ENCODE measurements around the gene EXOSC9. TPM values are rescaled to one million over a fixed set of nuclear protein-coding genes. Genes with fewer than 3 reads are reported as not detected.

EXOSC9 gene
- total RNA-seq, 1 experiment from 2014 or later: 50.0 TPM

- ChIA-PET POLR2A (no interaction called here), CTCF (no interaction called here)
- ATAC-seq (no peak), DNase-seq (ENCODE audit: low spot score) (no peak)
- no peaks in the 10 kb centered on the region for H3K27me3 Mint-ChIP-seq (ENCODE audit: low read depth)
- no peak for TF ChIP-seq JUN (CRISPR knock-in tag; IDR thresholded peaks at IDR 0.05)
- TF ChIP-seq KAT7 (CRISPR knock-in tag; IDR thresholded peaks at IDR 0.05; ENCODE audit: borderline replicate concordance): no peak
- TF ChIP-seq GRHL2 (CRISPR knock-in tag; IDR thresholded peaks at IDR 0.05; ENCODE audit: insufficient replicate concordance, severe bottlenecking): no peak
- no peak for TF ChIP-seq TEAD4 (CRISPR knock-in tag; IDR thresholded peaks at IDR 0.05)
- TF ChIP-seq ZMAT4 (CRISPR knock-in tag; IDR thresholded peaks at IDR 0.05): no peak
- TF ChIP-seq SMAD4 (CRISPR knock-in tag; IDR thresholded peaks at IDR 0.05): no peak
- TF ChIP-seq HMGXB4 (CRISPR knock-in tag; IDR thresholded peaks at IDR 0.05): no peak
- TF ChIP-seq ZNF423 (CRISPR knock-in tag; IDR thresholded peaks at IDR 0.05): no peak
- no peak for TF ChIP-seq ZNF138 (CRISPR knock-in tag; conservative IDR thresholded peaks at IDR 0.05)
- TF ChIP-seq OVOL2 (CRISPR knock-in tag; IDR thresholded peaks at IDR 0.05; ENCODE audit: borderline replicate concordance): no peak
- TF ChIP-seq ATF2 (CRISPR knock-in tag; IDR thresholded peaks at IDR 0.05; ENCODE audit: borderline replicate concordance, low read depth): no peak
- H3K9me3 Mint-ChIP-seq: no peaks in the 10 kb centered on the region
- H3K4me1 Mint-ChIP-seq: no peaks in the 10 kb centered on the region
- no peak overlapping the region for H3K27ac Mint-ChIP-seq
- H3K36me3 Mint-ChIP-seq: peaks cover 66% of the 10 kb centered on the region
- H3K4me3 Mint-ChIP-seq: no peak overlapping the region
Measured at GRCh38 chr4:121814756-121815155, 13.6 kb downstream of the EXOSC9 start.

- DNase-seq (ENCODE audit: low spot score) (no peak), ATAC-seq (no peak)
- CTCF ChIA-PET: no interaction called here
- H3K27ac Mint-ChIP-seq: no peak overlapping the region
- POLR2A ChIA-PET: no interaction called here
- no peak overlapping the region for H3K4me3 Mint-ChIP-seq
- TF ChIP-seq JUN (CRISPR knock-in tag; IDR thresholded peaks at IDR 0.05) (no peak), ZNF396 (CRISPR knock-in tag; IDR thresholded peaks at IDR 0.05; ENCODE audit: borderline replicate concordance) (no peak), FOXP1 (CRISPR knock-in tag; IDR thresholded peaks at IDR 0.05; ENCODE audit: borderline replicate concordance) (no peak), NR3C1 (CRISPR knock-in tag; conservative IDR thresholded peaks at IDR 0.05; ENCODE audit: low read depth) (no peak), ERG (CRISPR knock-in tag; IDR thresholded peaks at IDR 0.05) (no peak)
- H3K27me3 Mint-ChIP-seq (ENCODE audit: low read depth): no peaks in the 10 kb centered on the region
- 0 out of 2 replicates have a peak, but pooled peaks cover 2% of the 10 kb centered on the region for H3K4me1 Mint-ChIP-seq
- peaks cover 67% of the 10 kb centered on the region for H3K36me3 Mint-ChIP-seq
- no peaks in the 10 kb centered on the region for H3K9me3 Mint-ChIP-seq
Measured at GRCh38 chr4:121817006-121817405, 15.9 kb downstream of the EXOSC9 start.

- Mint-ChIP-seq H3K36me3 (peaks cover 71% of the 10 kb centered on the region), H3K4me1 (peaks cover 8% of the 10 kb centered on the region)
Measured at GRCh38 chr4:121817701-121818100, 16.6 kb downstream of the EXOSC9 start.

More at GRCh38 chr4:121817701-121818100, 16.6 kb downstream of the EXOSC9 start:
- ATAC-seq: no peak
- ChIA-PET CTCF (interaction anchor here (0.6 kb wide), 1 partner anchor 146 kb away, joined by 3 read pairs; no protein-coding TSS in a partner anchor), POLR2A (no interaction called here)
- DNase-seq (ENCODE audit: low spot score): no peak
- no peak for TF ChIP-seq ZNF423 (CRISPR knock-in tag; IDR thresholded peaks at IDR 0.05)
- TF ChIP-seq E2F1 (CRISPR knock-in tag; IDR thresholded peaks at IDR 0.05): no peak
- no peak overlapping the region for H3K27ac Mint-ChIP-seq
- H3K4me3 Mint-ChIP-seq: no peak overlapping the region
- no peaks in the 10 kb centered on the region for H3K27me3 Mint-ChIP-seq (ENCODE audit: low read depth)
- no peaks in the 10 kb centered on the region for H3K9me3 Mint-ChIP-seq

All from WTC11 (cell line).